Psoas muscle (tissue), 8 donors: ENCODE results near the gene RPP38. TPM values are rescaled to one million over a fixed set of nuclear protein-coding genes. Genes with fewer than 3 reads are reported as not detected.

ENCODE experiments used
- ATAC-seq, 4 donors: fragments of 200-7000 bp; cut with Tn5 transposase; one replicate each; pipeline ENCODE4 v1.9.1; 2020; ENCODE audit warnings: moderate library complexity in 3 of 4, mild to moderate bottlenecking in 2 of 4
- DNase-seq, 2 donors: peaks; one replicate each; pipeline ENCODE4 v3.0.0-alpha.2; 2020
- H3K27ac ChIP-seq: fragments of 200-600 bp; one replicate; pipeline ENCODE4 v1.8.0; 2022
- H3K27me3 ChIP-seq, 3 donors: fragments of 200-600 bp in 1 of 3; one replicate each; pipeline versions ENCODE4 v1.6.1 to v1.8.0; 2013 to 2022; ENCODE audit warnings: low read length in 2 of 3, mild to moderate bottlenecking in 2 of 3, moderate library complexity in 1 of 3; ENCODE audit not compliant: insufficient read depth in 3 of 3
- H3K36me3 ChIP-seq, 2 donors: fragments of 200-600 bp in 1 of 2; one replicate each; pipeline versions ENCODE4 v1.6.1 to v1.8.0; 2013 to 2022; ENCODE audit warnings: low read depth in 1 of 2, mild to moderate bottlenecking in 1 of 2, moderate library complexity in 1 of 2; ENCODE audit not compliant: insufficient read depth in 1 of 2
- H3K4me1 ChIP-seq: fragments of 200-600 bp; one replicate; pipeline ENCODE4 v1.8.0; 2022
- H3K4me3 ChIP-seq: fragments of 200-600 bp; one replicate; pipeline ENCODE4 v1.8.0; 2022; ENCODE audit warnings: mild to moderate bottlenecking
- H3K9me3 ChIP-seq: fragments of 200-600 bp; one replicate; pipeline ENCODE4 v1.8.0; 2022
- WGBS, 3 donors: extraction: QIAGEN DNeasy Blood & Tissue Kit; methylation state at CpG; one replicate each; pipeline versions ENCODE4 v1.1.6 to v1.1.7; 2013; 5-methylcytosine and 5-hydroxymethylcytosine counted together
- intact Hi-C, 2 donors: fragments of 100-400 bp; cut with DNase I; formaldehyde crosslinking; loops; one replicate each; pipeline versions ENCODE4 v1.11.0 to v1.14.2; 2022
- polyA plus RNA-seq, 3 donors: library from polyadenylated mRNA; stranded (reverse); fragments of 200-250 nt; gene quantifications; one replicate each; pipeline ENCODE4 v1.2.3, GENCODE V29; 2013
- total RNA-seq, 4 donors: library from RNA; stranded (reverse); fragmentation: NEBNext Ultra II Directional in 2 of 4; extraction: Animal tissue kit (Norgen Biotek cat#: 25700) in 2 of 4; gene quantifications; one replicate each; pipeline versions ENCODE4 v1.2.1 to v1.2.4, GENCODE V29; 2021 to 2023
- TF ChIP-seq, protein P1 (sequence below): fragments of 200-600 bp; IDR thresholded peaks from one replicate; pipeline ENCODE4 v1.8.0; 2022; ENCODE audit warnings: antibody characterized with exemption
- donor health status: healthy with polysubstance abuse.
- donor health status: DM: no; HTN: no; CAD: no; lungs with moderate emphysema.
- donor health status: Bipolar disorder and iron deficiency.
- donor health status: healthy.
- donor health status: DM: yes; HTN: yes; CAD: no.
- donor health status: DM: no; HTN: no; CAD: no.
- donor health status: DM: no; HTN: no; CAD: no.
- donor health status: DM: yes; HTN: yes; CAD: no.

The RPP38 gene
- total and polyA plus RNA-seq, 7 donors: 7.3 to 21.9 (median 17.2) TPM

DNA sequence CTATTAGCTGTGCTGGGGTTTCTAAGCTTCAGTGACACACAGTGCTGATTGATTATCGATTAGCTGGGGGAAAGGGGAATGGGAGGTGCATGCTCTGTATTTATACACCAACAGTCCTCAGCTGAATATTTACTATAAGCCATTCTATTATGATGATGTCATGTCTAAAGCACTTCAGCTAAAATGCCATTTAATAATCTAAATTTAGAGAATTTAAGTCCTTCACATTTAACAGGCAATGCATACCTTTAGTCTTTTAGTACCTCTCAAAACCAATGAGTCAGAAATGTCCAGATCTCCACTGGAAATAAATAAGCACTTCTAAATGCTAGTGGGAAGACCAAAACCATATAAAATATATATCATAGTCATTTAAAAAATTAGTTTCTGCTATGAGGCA is 24.6 kb downstream of the RPP38 start:
- WGBS, 3 donors: 97 to 100% (median 100%) methylated on average over 1 of the region's 1 CpG
- ATAC-seq (no peak), DNase-seq (no peak)
- intact Hi-C loops: no loop called here
- Histone ChIP-seq H3K9me3 (no peaks in the 10 kb centered on the region), H3K36me3 (peaks cover 11 to 74% of the 10 kb centered on the region in 2 donors), H3K4me1 (no peaks in the 10 kb centered on the region), H3K27ac (no peak overlapping the region), H3K4me3 (no peak overlapping the region), H3K27me3 (no peaks in the 10 kb centered on the region)
- TF ChIP-seq, protein P1, sequence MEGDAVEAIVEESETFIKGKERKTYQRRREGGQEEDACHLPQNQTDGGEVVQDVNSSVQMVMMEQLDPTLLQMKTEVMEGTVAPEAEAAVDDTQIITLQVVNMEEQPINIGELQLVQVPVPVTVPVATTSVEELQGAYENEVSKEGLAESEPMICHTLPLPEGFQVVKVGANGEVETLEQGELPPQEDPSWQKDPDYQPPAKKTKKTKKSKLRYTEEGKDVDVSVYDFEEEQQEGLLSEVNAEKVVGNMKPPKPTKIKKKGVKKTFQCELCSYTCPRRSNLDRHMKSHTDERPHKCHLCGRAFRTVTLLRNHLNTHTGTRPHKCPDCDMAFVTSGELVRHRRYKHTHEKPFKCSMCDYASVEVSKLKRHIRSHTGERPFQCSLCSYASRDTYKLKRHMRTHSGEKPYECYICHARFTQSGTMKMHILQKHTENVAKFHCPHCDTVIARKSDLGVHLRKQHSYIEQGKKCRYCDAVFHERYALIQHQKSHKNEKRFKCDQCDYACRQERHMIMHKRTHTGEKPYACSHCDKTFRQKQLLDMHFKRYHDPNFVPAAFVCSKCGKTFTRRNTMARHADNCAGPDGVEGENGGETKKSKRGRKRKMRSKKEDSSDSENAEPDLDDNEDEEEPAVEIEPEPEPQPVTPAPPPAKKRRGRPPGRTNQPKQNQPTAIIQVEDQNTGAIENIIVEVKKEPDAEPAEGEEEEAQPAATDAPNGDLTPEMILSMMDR: no peak

DNA sequence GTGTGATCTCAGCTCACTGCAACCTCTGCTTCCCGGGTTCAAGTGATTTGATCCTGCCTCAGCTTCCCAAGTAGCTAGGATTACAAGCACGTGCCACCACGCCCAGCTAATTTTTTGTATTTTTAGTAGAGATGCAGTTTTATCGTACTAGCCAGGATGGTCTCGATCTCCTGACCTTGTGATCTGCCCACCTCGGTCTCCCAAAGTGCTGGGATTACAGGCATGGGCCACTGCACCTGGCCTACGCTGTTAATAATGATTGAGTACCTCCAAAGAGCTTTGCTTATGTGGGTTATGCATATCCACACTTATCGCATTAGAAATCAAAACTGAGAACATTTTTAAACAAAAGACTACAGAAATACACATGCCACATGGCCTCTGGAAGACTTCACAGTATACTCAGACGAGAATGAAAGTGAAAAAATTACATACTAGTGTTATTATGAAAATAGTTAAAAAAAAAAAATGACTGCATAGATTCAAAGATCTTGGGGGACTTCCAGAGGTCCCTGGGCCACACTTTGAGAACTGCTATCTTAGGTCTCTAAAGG is 25.4 kb downstream of the RPP38 start:
- no peak for ATAC-seq
- intact Hi-C loops: no loop called here
- no peaks in the 10 kb centered on the region for H3K27me3 ChIP-seq
- no peaks in the 10 kb centered on the region for H3K4me1 ChIP-seq
- no peak overlapping the region for H3K4me3 ChIP-seq
- 90 to 92% (median 90%) methylated on average over 9 of the region's 9 CpGs for WGBS, 3 donors
- no peak overlapping the region for H3K27ac ChIP-seq
- TF ChIP-seq, protein P1: no peak
- H3K36me3 ChIP-seq: peaks cover 11 to 76% of the 10 kb centered on the region in 2 donors
- DNase-seq: no peak
- H3K9me3 ChIP-seq: no peaks in the 10 kb centered on the region

DNA sequence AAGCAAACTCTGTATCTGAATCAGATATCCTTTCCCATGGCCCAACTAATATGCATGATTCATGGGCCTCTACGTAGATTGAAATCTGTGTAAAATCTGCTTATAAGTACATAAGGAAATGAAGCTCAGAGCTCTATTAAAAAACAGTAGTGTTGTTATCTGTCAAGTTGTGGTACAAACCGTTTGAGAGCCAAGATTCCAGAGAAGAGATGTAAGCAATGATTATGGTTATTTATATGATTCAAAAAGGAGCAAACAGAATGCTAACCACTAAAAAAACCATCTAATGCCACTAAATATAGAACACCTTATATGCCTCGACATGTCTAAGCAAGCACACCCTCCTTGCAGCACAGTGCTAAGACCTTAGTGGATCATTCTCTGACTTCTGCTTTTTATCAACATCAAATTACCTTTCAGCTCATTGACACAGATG is 26.6 kb downstream of the RPP38 start:
- H3K9me3 ChIP-seq: no peaks in the 10 kb centered on the region
- no peaks in the 10 kb centered on the region for H3K27me3 ChIP-seq
- intact Hi-C loops: no loop called here
- no peak for ATAC-seq
- no peak overlapping the region for H3K4me3 ChIP-seq
- DNase-seq: no peak
- no peaks in the 10 kb centered on the region for H3K4me1 ChIP-seq
- WGBS, 3 donors: 73 to 76% (median 74%) methylated on average over 3 of the region's 3 CpGs
- TF ChIP-seq, protein P1: no peak
- no peak overlapping the region for H3K27ac ChIP-seq
- peaks cover 9 to 74% of the 10 kb centered on the region in 2 donors for H3K36me3 ChIP-seq

DNA sequence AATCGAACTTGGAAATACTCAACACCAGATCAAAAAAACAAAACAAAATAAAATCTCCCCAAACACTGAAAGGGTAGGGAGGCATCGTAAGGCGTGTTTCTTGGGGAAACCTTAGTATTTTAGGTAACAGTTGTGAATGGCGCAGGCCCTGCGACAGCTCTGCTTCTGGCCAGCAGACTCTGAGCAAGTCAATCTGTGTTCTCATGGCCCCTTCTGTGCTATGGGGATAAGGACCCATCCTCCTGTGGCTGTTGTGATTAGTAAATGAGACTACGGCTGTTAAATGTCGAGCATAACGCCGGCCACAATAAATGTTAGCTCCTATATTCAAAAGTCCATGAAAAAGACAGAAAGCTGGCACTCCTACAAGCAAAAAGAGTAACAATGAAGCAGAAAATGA is 27.0 kb downstream of the RPP38 start:
- no peak for ATAC-seq
- peaks cover 6 to 74% of the 10 kb centered on the region in 2 donors for H3K36me3 ChIP-seq
- 95 to 96% (median 96%) methylated on average over 9 of the region's 9 CpGs for WGBS, 3 donors
- no peaks in the 10 kb centered on the region for H3K27me3 ChIP-seq
- H3K4me3 ChIP-seq: no peak overlapping the region
- no peaks in the 10 kb centered on the region for H3K9me3 ChIP-seq
- TF ChIP-seq, protein P1: no peak
- no peak overlapping the region for H3K27ac ChIP-seq
- no peak for DNase-seq
- H3K4me1 ChIP-seq: no peaks in the 10 kb centered on the region
- intact Hi-C loops: no loop called here

GRCh38 chr10:15124908-15125307 is 27.8 kb downstream of the RPP38 start:
- Histone ChIP-seq H3K4me1 (no peaks in the 10 kb centered on the region), H3K4me3 (no peak overlapping the region), H3K9me3 (no peaks in the 10 kb centered on the region), H3K27ac (no peak overlapping the region), H3K27me3 (no peaks in the 10 kb centered on the region), H3K36me3 (peaks cover 7 to 72% of the 10 kb centered on the region in 2 donors)
- 88 to 93% (median 89%) methylated on average over 3 of the region's 3 CpGs for WGBS, 3 donors
- ATAC-seq (no peak), DNase-seq (no peak)
- TF ChIP-seq, protein P1: no peak
- intact Hi-C loops: loop anchor here in 1 of 2 donors (1.0 kb wide), 1 partner anchor 26 kb away; no protein-coding TSS in a partner anchor
